Hepatocyte (in vitro differentiated cells): ENCODE results near the gene HOXD12.

Experiments
- CTCF ChIP-seq: fragments of 200-600 bp; sonication (generic); IDR thresholded peaks from 2 replicates; pipeline ENCODE4 v1.5.1; 2016; ENCODE audit warnings: antibody characterized with exemption, mild to moderate bottlenecking; ENCODE audit not compliant: poor library complexity
- EZH2 ChIP-seq: fragments of 200-600 bp; sonication (generic); IDR thresholded peaks from 2 replicates; pipeline ENCODE4 v1.6.1; 2016; ENCODE audit warnings: antibody characterized with exemption, mild to moderate bottlenecking, borderline replicate concordance
- EZH2phosphoT487 ChIP-seq: fragments of 200-600 bp; sonication (generic); IDR thresholded peaks from one replicate; pipeline ENCODE4 v1.6.1; 2018; ENCODE audit warnings: antibody characterized with exemption, mild to moderate bottlenecking, low read depth, moderate library complexity; ENCODE audit not compliant: unreplicated experiment, severe bottlenecking

GRCh38 chr2:176148751-176149421 is 49.3 kb downstream of the HOXD12 start:
- no peak for TF ChIP-seq CTCF
- no peak for TF ChIP-seq EZH2
- TF ChIP-seq EZH2phosphoT487, result no peak
